GM04504 (cell line): Measurements from ENCODE around the gene HOXB13.

ENCODE experiments used
- DNase-seq: peaks from one replicate; pipeline ENCODE4 v3.0.0-alpha.2; 2012; ENCODE audit warnings: low read depth

HOXB13 gene

DNA sequence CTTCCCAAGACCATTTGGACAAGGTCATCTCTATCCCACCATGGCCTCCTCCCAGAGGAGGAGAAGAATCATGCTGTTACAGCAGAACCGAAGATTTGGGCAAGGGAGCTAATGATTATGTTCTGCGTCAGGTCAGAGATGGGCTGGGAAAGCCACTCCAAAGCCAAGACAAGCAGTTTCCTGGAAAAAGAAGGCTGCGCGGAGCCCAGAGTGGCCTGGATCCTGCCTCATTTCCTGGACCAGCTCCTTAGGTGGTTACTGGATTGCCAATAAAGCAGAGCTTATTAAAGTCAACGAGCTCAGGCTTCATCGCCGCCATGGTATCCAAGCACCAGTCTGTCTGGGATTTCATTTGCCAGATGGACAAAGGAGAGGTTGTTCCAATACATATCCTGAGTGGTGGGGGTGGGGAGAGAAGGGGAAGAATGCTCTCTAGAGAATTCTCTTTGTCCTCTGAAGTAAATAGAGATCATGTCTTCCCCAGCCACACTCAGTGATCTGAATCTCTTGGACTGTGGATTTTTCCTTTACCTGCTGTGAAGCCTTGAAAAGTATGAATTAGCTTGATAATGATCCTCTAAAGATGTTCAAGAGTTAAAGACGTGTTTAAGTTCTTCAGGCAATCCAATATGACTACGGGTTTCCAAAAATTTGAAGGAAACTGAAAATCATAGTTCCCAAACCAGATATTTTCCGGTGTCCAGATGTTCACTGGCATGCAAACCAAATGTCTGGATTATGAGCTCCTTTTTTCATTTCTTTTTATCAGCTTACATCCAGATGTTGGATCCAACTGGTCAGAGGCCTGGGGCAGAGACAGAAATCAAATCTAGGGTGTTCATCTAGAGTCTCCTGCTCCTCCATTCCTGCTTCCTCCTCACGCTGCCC lies 23.9 kb downstream of the HOXB13 start:
- DNase-seq: no peak

DNA sequence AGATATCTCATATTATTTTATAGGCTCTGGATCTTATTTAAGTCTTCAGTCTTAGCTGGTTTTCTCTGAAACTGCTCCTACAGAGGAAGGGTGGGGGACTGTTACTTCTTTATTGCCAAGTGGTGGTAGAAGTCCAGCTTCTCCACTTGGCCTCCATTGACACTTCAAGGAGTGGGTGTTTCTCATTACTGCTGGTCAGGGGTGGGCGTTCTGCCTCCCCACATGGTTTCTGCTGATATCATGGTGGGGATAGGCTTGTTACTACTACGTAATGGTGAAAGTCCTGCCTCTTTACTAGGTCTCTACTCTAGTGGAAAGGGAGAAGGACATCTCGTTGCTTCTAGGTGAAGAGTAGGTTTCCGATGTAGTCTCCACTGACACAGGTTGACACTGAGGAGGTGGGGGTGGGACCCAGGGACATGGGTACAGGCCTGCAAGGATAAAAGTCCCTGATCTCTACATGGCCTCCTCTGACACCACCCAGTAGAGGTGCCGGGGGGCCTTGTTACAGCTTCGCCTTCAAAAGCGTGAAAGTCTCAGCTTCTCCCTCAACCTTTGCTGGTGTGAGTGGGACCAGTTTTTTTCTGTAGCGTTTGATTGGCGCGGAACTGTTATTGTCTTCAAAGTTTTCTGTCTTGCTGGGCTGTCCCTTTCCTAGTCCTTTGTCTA lies 26.6 kb downstream of the HOXB13 start:
- no peak for DNase-seq

DNA sequence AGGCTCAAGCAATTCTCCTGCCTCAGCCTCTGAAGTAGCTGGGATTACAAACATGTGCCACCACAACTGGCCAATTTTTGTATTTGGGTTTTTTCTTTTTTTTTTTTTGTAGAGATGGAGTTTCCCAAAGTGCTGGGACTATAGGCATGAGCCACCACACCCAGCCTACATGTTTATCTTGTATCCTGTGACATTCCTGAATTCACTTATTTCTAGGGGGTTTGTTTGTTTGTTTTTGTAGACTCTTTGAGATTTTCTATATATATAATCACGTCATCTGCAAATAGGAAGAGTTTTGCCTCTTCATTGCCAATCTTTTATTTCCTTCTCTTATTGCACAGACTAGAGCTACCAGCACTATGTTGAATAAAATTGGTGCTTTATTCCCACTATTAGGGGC lies 35.4 kb downstream of the HOXB13 start:
- no peak for DNase-seq

DNA sequence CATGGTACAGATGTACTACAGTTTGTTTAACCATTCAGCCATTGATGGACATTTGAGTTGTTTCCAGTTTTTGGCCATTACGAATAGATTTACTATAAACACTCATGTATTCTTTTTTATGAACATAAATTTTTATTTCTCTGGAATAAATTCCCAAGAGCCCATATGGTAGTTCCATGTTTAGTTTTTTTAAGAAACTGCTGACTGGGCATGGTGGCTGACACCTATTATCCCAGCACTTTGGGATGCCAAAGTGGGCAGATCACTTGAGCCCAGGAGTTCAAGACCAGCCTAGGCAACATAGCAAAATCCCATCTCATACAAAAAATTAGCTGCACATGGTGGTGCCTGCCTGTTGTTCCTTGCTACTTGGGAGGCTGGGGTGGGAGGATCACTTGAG lies 36.5 kb downstream of the HOXB13 start:
- DNase-seq: no peak

DNA sequence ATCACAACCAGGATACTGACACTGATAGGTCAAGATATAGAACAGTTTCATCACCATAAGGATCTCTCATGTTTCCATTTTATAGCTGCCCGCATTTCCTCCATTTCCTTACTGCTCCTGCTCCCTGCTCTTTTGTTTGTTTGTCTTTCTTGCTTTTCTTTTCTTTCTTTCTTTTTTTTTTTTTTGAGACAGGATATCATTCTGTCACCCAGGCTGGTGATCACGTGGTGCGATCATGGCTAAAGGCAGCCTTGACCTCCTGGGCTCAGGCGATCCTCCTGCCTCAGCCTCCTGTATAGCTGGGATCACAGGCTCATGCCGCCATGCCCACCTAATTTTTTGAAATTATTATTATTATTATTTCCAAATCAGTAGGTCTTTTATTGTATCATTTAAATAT lies 37.9 kb downstream of the HOXB13 start:
- DNase-seq: no peak

DNA sequence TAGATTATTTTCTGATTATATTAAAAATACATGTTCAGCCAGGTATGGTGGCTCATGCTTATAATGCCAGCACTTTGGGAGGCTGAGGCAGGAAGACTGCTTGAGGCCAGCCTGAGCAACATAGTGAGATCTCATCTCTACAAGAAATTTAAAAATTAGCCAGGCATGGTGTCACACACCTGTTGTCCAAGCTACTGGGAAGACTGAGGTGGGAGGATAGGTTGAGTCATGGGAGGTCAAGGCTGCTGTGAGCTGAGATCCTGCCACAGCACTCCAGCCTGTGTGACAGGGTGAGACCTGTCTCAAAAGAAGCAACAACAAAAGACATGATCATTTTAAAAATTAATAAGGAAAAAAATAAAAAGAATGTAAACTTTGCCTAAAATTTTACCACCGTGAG lies 46.9 kb downstream of the HOXB13 start:
- DNase-seq: no peak

GRCh38 chr17:48679385-48680096 lies 49.0 kb downstream of the HOXB13 start:
- DNase-seq: no peak

GRCh38 chr17:48678141-48678971 lies 50.2 kb downstream of the HOXB13 start:
- DNase-seq: peak; percentile 35

DNA sequence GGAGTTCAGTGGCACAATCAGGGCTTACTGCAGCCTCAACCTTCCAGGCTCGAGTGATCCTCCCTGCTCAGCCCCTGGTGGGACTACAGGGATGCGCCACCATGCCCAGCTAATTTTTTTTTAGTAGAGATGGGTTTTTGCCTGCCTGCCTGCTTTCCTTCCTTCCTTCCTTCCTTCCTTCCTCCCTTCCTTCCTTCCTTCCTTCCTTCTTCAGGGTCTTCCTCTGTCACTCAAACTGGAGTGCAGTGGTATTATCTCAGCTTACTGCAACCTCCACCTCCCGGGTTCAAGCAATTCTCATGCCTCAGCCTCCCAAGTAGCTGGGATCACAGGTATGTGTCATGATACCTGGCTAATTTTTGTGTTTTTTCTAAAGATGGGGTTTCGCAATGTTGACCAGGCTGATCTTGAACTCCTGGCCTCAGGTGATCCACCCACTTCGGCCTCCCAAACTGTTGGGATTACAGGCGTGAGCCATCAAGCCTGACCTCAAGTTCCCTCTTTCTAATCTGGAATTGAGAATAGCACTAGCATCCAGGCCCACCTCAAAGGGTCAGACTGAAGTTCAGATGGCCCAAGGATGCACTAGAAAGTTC lies 51.5 kb downstream of the HOXB13 start:
- no peak for DNase-seq
